HepG2 (cell line): ENCODE measurements around the gene CAPN6. TPM values are rescaled to one million over a fixed set of nuclear protein-coding genes. Genes with fewer than 3 reads are reported as not detected.
A peak's percentile ranks its signal among the peaks of the same experiment; 100 is the strongest.

Experiments
- ATAC-seq: fragments of 200-7000 bp; cut with Tn5 transposase; 3 replicates; pipeline ENCODE4 v1.9.1; 2020; ENCODE audit warnings: mild to moderate bottlenecking, moderate library complexity
- Bru-seq: library from RNA; stranded (reverse); fragments of 400-500 nt; gene quantifications from one replicate; lab custom pipeline; 2021; lab: Mats Ljungman, UMichigan
- BruChase-seq, 2 experiments: library from RNA; stranded (reverse); fragments of 400-500 nt; gene quantifications; one replicate each; lab custom pipeline; 2021; lab: Mats Ljungman, UMichigan
- BruUV-seq: library from RNA; stranded (reverse); fragments of 400-500 nt; replicated peaks from 2 replicates; lab custom pipeline; 2021; lab: Mats Ljungman, UMichigan
- CTCF ChIA-PET: fragments of 300-600 bp; formaldehyde crosslinking; extraction: SDS; loops from one replicate; lab custom pipeline; 2021; ENCODE audit warnings: low total read pairs, inconsistent platforms, low intra/inter-chr PET ratio; lab: Yijun Ruan, JAX
- POLR2A ChIA-PET: fragments of 350-600 bp; sonication (Branson Sonifier 250); formaldehyde crosslinking; loops from one replicate; lab custom pipeline; 2020; ENCODE audit warnings: antibody characterized with exemption, inconsistent platforms; lab: Yijun Ruan, JAX
- DNase-seq: peaks from one replicate; pipeline ENCODE4 v3.0.0-alpha.2; 2015; ENCODE audit warnings: low spot score
- FAIRE-seq: peaks from 3 replicates; lab custom pipeline; 2011; peaks lifted over from hg19 to GRCh38; lab: Jason Lieb, UNC
- H2AFZ ChIP-seq: one replicate; pipeline ENCODE4 v1.6.1; 2011; ENCODE audit warnings: low read length, inconsistent platforms
- H3K27ac ChIP-seq: fragments of 300-600 bp; 3 replicates; pipeline ENCODE4 v1.8.0; 2011; ENCODE audit warnings: mixed run types, mild to moderate bottlenecking, mixed read lengths, low read length, inconsistent platforms; ENCODE audit not compliant: insufficient read depth; ENCODE audit errors: extremely low read length
- H3K27me3 ChIP-seq, 2 experiments: fragments of 200-600 bp in 1 of 2; 2 replicates in 1 of 2; 3 replicates in 1 of 2; pipeline versions ENCODE4 v1.6.0 to v1.8.0; 2011; ENCODE audit warnings: low read length in 2 of 2, mild to moderate bottlenecking in 2 of 2, moderate library complexity in 2 of 2, inconsistent platforms in 1 of 2; ENCODE audit not compliant: insufficient read depth in 2 of 2, control insufficient read depth in 1 of 2
- H3K36me3 ChIP-seq, 2 experiments: fragments of 200-600 bp in 1 of 2; replicated peaks in 1 of 2; 2 replicates in 1 of 2; 3 replicates in 1 of 2; pipeline versions ENCODE4 v1.5.1 to v1.8.0; 2011; ENCODE audit warnings: low read length in 2 of 2, inconsistent platforms in 1 of 2; ENCODE audit not compliant: insufficient read depth in 2 of 2, control insufficient read depth in 1 of 2
- H3K4me1 ChIP-seq: 2 replicates; pipeline ENCODE4 v1.5.1; 2012; ENCODE audit warnings: low read length, inconsistent platforms; ENCODE audit not compliant: insufficient read depth
- H3K4me2 ChIP-seq: 2 replicates; pipeline ENCODE4 v1.6.0; 2011; ENCODE audit warnings: low read depth, low read length, inconsistent platforms
- H3K4me3 ChIP-seq, 3 experiments: fragments of 200-600 bp in 1 of 3; sonication (generic), shearing (Covaris generic) in 1 of 3; replicated peaks in 1 of 3; 2 replicates each; pipeline ENCODE4 v1.5.1; 2011 to 2016; ENCODE audit warnings: low read length in 3 of 3, inconsistent platforms in 2 of 3, low read depth in 2 of 3, mild to moderate bottlenecking in 2 of 3, control low read depth in 1 of 3, mixed read lengths in 1 of 3; ENCODE audit not compliant: insufficient read depth in 1 of 3
- H3K79me2 ChIP-seq: one replicate; pipeline ENCODE4 v1.6.1; 2011; ENCODE audit warnings: low read length, inconsistent platforms; ENCODE audit not compliant: insufficient read depth
- H3K9ac ChIP-seq: 2 replicates; pipeline ENCODE4 v1.6.0; 2011; ENCODE audit warnings: mild to moderate bottlenecking, low read depth, low read length, inconsistent platforms; ENCODE audit not compliant: insufficient read depth
- H3K9me3 ChIP-seq: 2 replicates; pipeline ENCODE4 v1.5.1; 2012; ENCODE audit warnings: mild to moderate bottlenecking, low read length
- H4K20me1 ChIP-seq: 2 replicates; pipeline ENCODE4 v1.6.0; 2011; ENCODE audit warnings: inconsistent platforms, mild to moderate bottlenecking, low read length, moderate library complexity; ENCODE audit not compliant: insufficient read depth
- JUN ChIP-seq: sonication (generic); formaldehyde crosslinking; IDR thresholded peaks from 2 replicates; pipeline ENCODE4 v1.4.0; 2020; ENCODE audit warnings: mild to moderate bottlenecking, missing genetic modification reagents
- MEIS2 ChIP-seq: sonication (generic); formaldehyde crosslinking; IDR thresholded peaks from 2 replicates; pipeline ENCODE4 v1.9.0; 2021; ENCODE audit warnings: mild to moderate bottlenecking, missing genetic modification reagents
- SPEN ChIP-seq: sonication (generic); formaldehyde crosslinking; IDR thresholded peaks from 2 replicates; pipeline ENCODE4 v1.5.1; 2020; ENCODE audit warnings: low read depth, mild to moderate bottlenecking, missing genetic modification reagents
- ZFP1 ChIP-seq: IDR thresholded peaks from 2 replicates; pipeline ENCODE4 v1.6.1; 2016
- ZNF337 ChIP-seq: sonication (generic); formaldehyde crosslinking; IDR thresholded peaks from 2 replicates; pipeline ENCODE4 v1.5.1; 2020; ENCODE audit warnings: missing genetic modification reagents, low read depth, mild to moderate bottlenecking, borderline replicate concordance
- ZNF431 ChIP-seq: sonication (generic); formaldehyde crosslinking; IDR thresholded peaks from 2 replicates; pipeline ENCODE4 v1.9.0; 2022; ENCODE audit warnings: missing genetic modification reagents, low read depth, mild to moderate bottlenecking, borderline replicate concordance
- ZNF569 ChIP-seq: sonication (generic); formaldehyde crosslinking; IDR thresholded peaks from 2 replicates; pipeline ENCODE4 v1.5.0; 2020; ENCODE audit warnings: mild to moderate bottlenecking, missing genetic modification reagents, moderate library complexity, borderline replicate concordance
- ZNF709 ChIP-seq: sonication (generic); formaldehyde crosslinking; IDR thresholded peaks from 2 replicates; pipeline ENCODE4 v1.5.0; 2020; ENCODE audit warnings: mild to moderate bottlenecking, missing genetic modification reagents
- ZNF768 ChIP-seq: sonication (generic); formaldehyde crosslinking; IDR thresholded peaks from 2 replicates; pipeline ENCODE4 v1.4.0; 2020; ENCODE audit warnings: missing genetic modification reagents
- WGBS: methylation state at CpG from one replicate; pipeline ENCODE4 v1.1.6; 2017; ENCODE audit warnings: low lambda C conversion rate; 5-methylcytosine and 5-hydroxymethylcytosine counted together
- in situ Hi-C: cut with HindIII; loops from 2 replicates; pipeline ENCODE4 v1.10.0; 2017; ENCODE audit warnings: low pct_unique_long_range_greater_than_20kb; ENCODE audit not compliant: extremely low pct_ligation_motif_present
- intact Hi-C: fragments of 100-400 bp; cut with micrococcal nuclease; formaldehyde crosslinking; loops from one replicate; pipeline ENCODE4 v1.10.0; 2022; ENCODE audit not compliant: unreplicated experiment
- long read RNA-seq, 2 experiments: library from RNA in 1 of 2; library from polyadenylated mRNA in 1 of 2; stranded (forward) in 1 of 2; unstranded in 1 of 2; transcript quantifications; one replicate each; pipeline ENCODE4 v2.0.0, GENCODE V29; 2019 to 2022
- polyA minus RNA-seq, 3 experiments: library from RNA; depleted of rRNA, polyadenylated mRNA; stranded (reverse); fragments of >200 nt; gene quantifications; 2 replicates each; pipeline ENCODE4 v1.2.3, GENCODE V29; 2011; ENCODE audit warnings: low replicate concordance in 1 of 3
- polyA plus RNA-seq, 8 experiments: library from polyadenylated mRNA; depleted of rRNA in 3 of 8; stranded (reverse) in 7 of 8; unstranded in 1 of 8; fragments of >200 nt; fragmentation: Illumina TruSeq in 4 of 8; extraction: Trizol in 4 of 8; gene quantifications; 2 replicates each; pipeline versions ENCODE4 v1.2.1 to v1.2.3, GENCODE V29; 2011 to 2016; ENCODE audit warnings: low read depth in 4 of 8, missing spikeins in 1 of 8, mixed read lengths in 1 of 8; ENCODE audit not compliant: insufficient read depth in 1 of 8
- total RNA-seq, 5 experiments: library from RNA; depleted of rRNA; stranded (reverse); fragments of >200 nt; fragmentation: Illumina TruSeq; extraction: Trizol; gene quantifications; 2 replicates each; pipeline ENCODE4 v1.2.3, GENCODE V29; 2016; ENCODE audit warnings: low read depth in 1 of 5
- TF ChIP-seq, protein P1 (sequence below): sonication (generic); formaldehyde crosslinking; IDR thresholded peaks from 2 replicates; pipeline ENCODE4 v1.4.0; 2020; ENCODE audit warnings: missing genetic modification reagents, mild to moderate bottlenecking, borderline replicate concordance
- TF ChIP-seq, protein P2 (sequence below): sonication (generic); formaldehyde crosslinking; IDR thresholded peaks from 2 replicates; pipeline ENCODE4 v1.4.0; 2020; ENCODE audit warnings: low read depth, missing genetic modification reagents

CAPN6 gene, protein sequence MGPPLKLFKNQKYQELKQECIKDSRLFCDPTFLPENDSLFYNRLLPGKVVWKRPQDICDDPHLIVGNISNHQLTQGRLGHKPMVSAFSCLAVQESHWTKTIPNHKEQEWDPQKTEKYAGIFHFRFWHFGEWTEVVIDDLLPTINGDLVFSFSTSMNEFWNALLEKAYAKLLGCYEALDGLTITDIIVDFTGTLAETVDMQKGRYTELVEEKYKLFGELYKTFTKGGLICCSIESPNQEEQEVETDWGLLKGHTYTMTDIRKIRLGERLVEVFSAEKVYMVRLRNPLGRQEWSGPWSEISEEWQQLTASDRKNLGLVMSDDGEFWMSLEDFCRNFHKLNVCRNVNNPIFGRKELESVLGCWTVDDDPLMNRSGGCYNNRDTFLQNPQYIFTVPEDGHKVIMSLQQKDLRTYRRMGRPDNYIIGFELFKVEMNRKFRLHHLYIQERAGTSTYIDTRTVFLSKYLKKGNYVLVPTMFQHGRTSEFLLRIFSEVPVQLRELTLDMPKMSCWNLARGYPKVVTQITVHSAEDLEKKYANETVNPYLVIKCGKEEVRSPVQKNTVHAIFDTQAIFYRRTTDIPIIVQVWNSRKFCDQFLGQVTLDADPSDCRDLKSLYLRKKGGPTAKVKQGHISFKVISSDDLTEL
- total RNA-seq (2016; rRNA removed; fragmentation: Illumina TruSeq; extraction: Trizol) (not detected in 2 replicates), polyA plus RNA-seq (2011; rRNA removed) (0.01 TPM in 1 of 2 replicates, not detected in the other), polyA minus RNA-seq (2011; rRNA and poly(A)+ RNA removed; ENCODE audit: low replicate concordance) (not detected in 2 replicates), Bru-seq, nascent RNA (not detected), BruChase-seq, experiment 1, labeled RNA remaining after a 6-hour chase (not detected), BruChase-seq, experiment 2, labeled RNA remaining after a 2-hour chase (not detected)
- not detected in 2 replicates for total RNA-seq (2016; cell fraction: cytosol; rRNA removed; fragmentation: Illumina TruSeq; extraction: Trizol; ENCODE audit: low read depth)
- not detected in 2 replicates for total RNA-seq (2016; cell fraction: insoluble cytoplasmic fraction; rRNA removed; fragmentation: Illumina TruSeq; extraction: Trizol)
- total RNA-seq (2016; cell fraction: membrane; rRNA removed; fragmentation: Illumina TruSeq; extraction: Trizol): not detected in 2 replicates
- not detected in 2 replicates for total RNA-seq (2016; cell fraction: nucleus; rRNA removed; fragmentation: Illumina TruSeq; extraction: Trizol)
- not detected in 2 replicates for polyA plus RNA-seq (2011; cell fraction: cytosol; rRNA removed)
- not detected in 2 replicates for polyA plus RNA-seq (2011; cell fraction: nucleus; rRNA removed)
- polyA plus RNA-seq (2012): not detected in 2 replicates
- not detected in 2 replicates for polyA plus RNA-seq (2016; cell fraction: cytosol; fragmentation: Illumina TruSeq; extraction: Trizol; ENCODE audit: low read depth)
- polyA plus RNA-seq (2016; cell fraction: insoluble cytoplasmic fraction; fragmentation: Illumina TruSeq; extraction: Trizol; ENCODE audit: low read depth): not detected in 2 replicates
- polyA plus RNA-seq (2016; cell fraction: membrane; fragmentation: Illumina TruSeq; extraction: Trizol; ENCODE audit: low read depth): not detected in 2 replicates
- not detected in 2 replicates for polyA plus RNA-seq (2016; cell fraction: nucleus; fragmentation: Illumina TruSeq; extraction: Trizol; ENCODE audit: insufficient read depth, low read depth)
- polyA minus RNA-seq (2011; cell fraction: cytosol; rRNA and poly(A)+ RNA removed): not detected in 2 replicates
- not detected in 2 replicates for polyA minus RNA-seq (2011; cell fraction: nucleus; rRNA and poly(A)+ RNA removed)
- long read RNA-seq, experiment 1: 0 reads
- long read RNA-seq, experiment 2: 0 reads

DNA sequence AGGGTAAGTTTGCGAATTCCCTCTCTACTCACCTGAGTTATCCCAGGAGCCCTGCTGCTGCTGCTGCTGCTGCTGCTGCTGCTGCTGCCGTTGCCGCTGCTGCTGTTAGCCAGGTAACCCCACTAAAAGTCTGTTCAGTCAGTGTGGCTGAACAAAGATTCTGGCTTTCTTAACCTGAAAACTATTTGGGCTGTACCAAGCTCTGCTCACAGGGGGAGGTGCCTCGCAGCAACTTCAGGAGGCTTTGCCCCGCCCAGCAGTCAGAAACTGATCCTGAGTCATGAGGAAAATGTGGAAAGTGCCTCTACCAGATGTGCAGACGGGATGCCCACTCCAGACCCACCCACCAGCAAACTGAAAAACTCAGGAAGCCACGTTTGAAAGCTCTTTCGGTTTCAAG lies at the start of gene CAPN6:
TSS of gene CAPN6 (minus strand) at position 145 of the 400 bp plus-strand sequence. CDS start 6,547 bp downstream, outside the sequence.
- no peak for FAIRE-seq
- Histone ChIP-seq H3K36me3 (no peaks in the 10 kb centered on the region), H2AFZ (no peak within 1 kb of the TSS), H3K9ac (no peak within 1 kb of the TSS), H3K4me2 (no peak within 1 kb of the TSS), H3K9me3 (no peaks in the 10 kb centered on the region), H3K4me3 (no peak within 1 kb of the TSS), H3K79me2 (no peaks in the 10 kb centered on the region), H4K20me1 (no peaks in the 10 kb centered on the region), H3K4me1 (no peaks in the 10 kb centered on the region), H3K27ac (no peak within 1 kb of the TSS), H3K27me3 (no peaks in the 10 kb centered on the region)
- in situ Hi-C loops (no loop called here), intact Hi-C loops (no loop called here)
- ChIA-PET CTCF (no interaction called here), POLR2A (no interaction called here)
- 41% methylated on average over 6 of the region's 8 CpGs for WGBS
- no TSS peak for BruUV-seq
- ATAC-seq: no peak
- DNase-seq: no peak
- TF ChIP-seq ZNF431 (CRISPR knock-in tag) (no peak), ZNF768 (CRISPR knock-in tag) (no peak), ZNF569 (CRISPR knock-in tag) (no peak), JUN (CRISPR knock-in tag) (no peak), ZFP1 (CRISPR knock-in tag) (no peak), ZNF709 (CRISPR knock-in tag) (no peak), ZNF337 (no peak), MEIS2 (CRISPR knock-in tag) (no peak), SPEN (CRISPR knock-in tag) (no peak)
- TF ChIP-seq, protein P1, sequence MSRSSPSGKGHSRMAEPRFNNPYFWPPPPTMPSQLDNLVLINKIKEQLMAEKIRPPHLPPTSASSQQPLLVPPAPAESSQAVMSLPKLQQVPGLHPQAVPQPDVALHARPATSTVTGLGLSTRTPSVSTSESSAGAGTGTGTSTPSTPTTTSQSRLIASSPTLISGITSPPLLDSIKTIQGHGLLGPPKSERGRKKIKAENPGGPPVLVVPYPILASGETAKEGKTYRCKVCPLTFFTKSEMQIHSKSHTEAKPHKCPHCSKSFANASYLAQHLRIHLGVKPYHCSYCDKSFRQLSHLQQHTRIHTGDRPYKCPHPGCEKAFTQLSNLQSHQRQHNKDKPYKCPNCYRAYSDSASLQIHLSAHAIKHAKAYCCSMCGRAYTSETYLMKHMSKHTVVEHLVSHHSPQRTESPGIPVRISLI (CRISPR knock-in tag): no peak
- TF ChIP-seq, protein P2, sequence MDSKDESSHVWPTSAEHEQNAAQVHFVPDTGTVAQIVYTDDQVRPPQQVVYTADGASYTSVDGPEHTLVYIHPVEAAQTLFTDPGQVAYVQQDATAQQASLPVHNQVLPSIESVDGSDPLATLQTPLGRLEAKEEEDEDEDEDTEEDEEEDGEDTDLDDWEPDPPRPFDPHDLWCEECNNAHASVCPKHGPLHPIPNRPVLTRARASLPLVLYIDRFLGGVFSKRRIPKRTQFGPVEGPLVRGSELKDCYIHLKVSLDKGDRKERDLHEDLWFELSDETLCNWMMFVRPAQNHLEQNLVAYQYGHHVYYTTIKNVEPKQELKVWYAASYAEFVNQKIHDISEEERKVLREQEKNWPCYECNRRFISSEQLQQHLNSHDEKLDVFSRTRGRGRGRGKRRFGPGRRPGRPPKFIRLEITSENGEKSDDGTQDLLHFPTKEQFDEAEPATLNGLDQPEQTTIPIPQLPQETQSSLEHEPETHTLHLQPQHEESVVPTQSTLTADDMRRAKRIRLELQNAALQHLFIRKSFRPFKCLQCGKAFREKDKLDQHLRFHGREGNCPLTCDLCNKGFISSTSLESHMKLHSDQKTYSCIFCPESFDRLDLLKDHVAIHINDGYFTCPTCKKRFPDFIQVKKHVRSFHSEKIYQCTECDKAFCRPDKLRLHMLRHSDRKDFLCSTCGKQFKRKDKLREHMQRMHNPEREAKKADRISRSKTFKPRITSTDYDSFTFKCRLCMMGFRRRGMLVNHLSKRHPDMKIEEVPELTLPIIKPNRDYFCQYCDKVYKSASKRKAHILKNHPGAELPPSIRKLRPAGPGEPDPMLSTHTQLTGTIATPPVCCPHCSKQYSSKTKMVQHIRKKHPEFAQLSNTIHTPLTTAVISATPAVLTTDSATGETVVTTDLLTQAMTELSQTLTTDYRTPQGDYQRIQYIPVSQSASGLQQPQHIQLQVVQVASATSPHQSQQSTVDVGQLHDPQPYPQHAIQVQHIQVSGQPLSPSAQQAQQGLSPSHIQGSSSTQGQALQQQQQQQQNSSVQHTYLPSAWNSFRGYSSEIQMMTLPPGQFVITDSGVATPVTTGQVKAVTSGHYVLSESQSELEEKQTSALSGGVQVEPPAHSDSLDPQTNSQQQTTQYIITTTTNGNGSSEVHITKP (CRISPR knock-in tag): peak; percentile 77
